NCI-H748 (cell line): ENCODE measurements around the gene GRIA4.
"Not testable (repeated sequence)": the region's sequence is repeated elsewhere in the genome, so short reads cannot be mapped to it uniquely, and the experiment has no call there.

Source experiments
- DNase-seq: peaks from one replicate; lab custom pipeline; 2025; ENCODE audit not compliant: unreplicated experiment; lab: John Stamatoyannopoulos, UW

The GRIA4 gene

DNA sequence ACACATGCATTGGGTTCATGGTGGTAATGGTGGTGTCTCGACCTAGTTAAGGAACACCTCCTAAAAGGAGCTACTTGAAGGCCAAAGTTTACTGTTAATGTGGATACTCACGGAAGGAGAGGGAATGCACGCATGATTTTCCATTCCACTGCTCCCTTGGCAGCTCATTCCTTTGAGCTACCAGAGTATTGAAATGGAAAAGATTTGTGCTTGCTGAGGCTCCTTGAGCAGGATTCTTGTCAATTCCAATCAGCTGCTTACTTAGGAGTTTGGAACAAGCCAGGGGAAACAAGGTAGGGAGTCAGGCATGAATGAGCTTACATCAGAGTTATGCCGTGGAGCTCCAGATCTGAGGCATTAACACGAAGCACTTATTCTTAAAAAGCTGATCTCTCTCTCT lies 108.8 kb downstream of the GRIA4 start:
- no peak for DNase-seq

DNA sequence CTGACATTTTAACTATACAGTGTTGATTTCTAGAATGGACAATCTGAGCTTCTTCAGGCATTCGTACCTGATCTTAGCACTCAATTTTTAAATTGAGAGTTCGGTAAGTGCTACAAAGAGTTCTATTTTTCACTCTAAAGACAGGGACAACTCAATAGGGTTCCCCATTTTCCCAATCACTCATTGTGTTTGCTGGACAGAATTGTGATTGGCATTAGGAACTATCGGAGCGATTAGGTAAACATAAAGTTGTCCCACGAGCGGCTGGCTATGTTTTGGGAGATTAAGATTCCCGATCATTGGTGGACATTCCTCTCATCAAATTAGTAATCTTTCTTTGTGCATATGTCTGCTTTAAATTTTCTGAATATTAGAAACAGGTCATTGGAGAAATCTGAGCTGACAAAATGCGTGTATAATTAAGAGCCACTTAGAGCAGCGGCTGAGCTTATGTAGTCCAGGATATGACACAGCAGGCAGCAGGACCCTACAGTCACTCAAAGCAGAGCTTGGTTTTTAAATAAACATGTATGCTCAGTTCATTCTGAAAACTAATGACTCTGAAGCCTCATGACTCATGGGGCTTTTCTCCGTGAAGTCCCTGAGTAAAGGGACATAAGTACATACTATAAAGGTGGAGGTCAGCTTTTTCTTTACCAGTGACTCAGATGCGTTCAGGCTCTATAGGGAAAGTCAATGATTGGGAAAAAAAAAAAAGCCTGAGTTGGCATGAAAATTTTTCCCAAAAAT lies 109.4 kb downstream of the GRIA4 start:
- peak; percentile 87 for DNase-seq

GRCh38 chr11:105720096-105720495 lies 110.2 kb downstream of the GRIA4 start:
- DNase-seq: no peak

GRCh38 chr11:105723269-105723668 lies 113.4 kb downstream of the GRIA4 start:
- no peak for DNase-seq

DNA sequence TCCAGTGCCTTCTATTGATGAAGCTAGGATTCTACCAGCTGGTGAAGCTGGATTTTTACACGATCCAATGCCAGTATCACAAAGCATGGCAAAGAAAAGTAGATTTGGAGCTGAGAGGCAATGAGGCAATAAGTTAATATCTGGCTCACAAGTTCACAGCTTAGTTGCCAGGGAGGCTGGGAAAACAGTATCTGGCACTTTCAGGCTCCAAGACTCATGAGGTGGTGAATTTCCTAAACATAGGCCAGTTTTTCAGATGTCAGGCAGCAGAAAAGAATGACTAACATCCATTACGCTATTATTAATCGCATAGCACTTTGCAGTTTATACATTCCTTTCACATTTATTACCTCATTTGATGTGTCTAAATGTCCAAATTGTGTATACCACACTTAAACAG lies 122.7 kb downstream of the GRIA4 start:
- DNase-seq: no peak

DNA sequence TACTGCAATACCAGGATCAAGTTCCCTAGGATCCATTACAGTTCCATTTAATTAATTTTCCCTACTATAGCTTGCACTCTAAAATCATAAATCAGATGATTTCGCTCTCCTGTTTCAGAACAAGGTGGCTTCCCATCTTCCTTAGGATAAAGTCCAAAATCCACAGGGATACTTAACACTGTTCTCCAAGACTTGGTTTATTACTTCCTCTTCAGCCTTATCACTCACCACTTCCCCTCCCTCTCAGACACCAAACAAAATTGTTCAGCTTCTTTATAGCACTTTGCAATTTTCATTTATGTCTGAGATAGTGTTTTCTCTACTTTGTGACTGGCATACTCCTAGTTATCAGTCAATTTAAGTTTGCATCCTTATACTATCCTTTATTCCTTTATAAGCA lies 124.6 kb downstream of the GRIA4 start:
- DNase-seq: no peak

DNA sequence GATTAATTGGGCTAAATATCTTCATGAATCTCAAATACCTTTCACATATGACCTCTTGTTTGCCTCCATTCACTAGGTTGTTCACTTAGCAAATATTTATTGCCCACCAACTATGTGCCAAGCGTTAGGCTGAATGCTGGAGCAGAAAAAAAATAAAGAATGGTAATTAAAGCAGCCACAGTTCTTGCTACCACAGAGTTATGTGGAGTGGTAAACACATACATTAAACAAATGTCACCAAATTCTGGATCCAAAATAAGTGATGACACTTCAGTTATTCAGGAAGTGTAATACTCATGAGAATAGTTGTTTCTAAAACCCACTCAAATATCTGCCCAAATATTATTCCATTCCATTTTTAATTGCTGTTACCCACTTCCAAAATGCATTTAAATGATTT lies 128.4 kb downstream of the GRIA4 start:
- DNase-seq: no peak

GRCh38 chr11:105738986-105739795 lies 129.3 kb downstream of the GRIA4 start:
- no peak for DNase-seq

DNA sequence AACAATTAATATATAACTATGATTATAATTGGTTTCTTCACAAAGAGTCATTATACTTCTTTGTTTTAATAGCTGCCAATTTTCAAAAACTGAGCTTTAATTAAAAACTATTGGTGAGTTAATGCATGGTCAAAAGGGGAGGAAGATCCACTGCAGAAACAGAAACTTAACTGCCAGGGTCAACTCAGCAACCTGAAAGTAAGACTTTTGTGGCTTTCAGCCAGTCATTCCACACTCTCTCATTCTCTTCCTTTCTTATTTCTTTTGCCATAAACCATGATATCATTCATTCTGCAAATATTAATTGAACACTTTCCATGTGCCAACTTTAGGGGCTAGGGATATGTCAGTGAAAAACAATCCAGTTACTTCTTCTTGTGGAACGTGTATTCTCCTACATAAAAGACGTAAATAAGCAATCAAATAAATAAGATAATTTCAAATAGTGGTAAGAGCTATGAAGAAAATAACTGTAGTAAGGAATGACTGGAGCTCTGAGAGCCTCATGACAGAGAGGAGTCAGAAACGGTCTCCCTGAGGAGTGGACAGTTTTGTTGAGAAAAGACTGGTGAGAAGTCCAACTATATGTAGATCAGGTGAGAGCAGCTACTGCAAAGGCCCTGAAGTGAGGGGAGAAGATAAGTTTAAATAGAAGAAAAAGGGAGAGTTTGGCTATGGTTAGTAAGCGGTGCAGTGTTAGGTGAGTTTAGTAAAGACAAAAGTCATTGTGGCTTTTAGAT lies 130.5 kb downstream of the GRIA4 start:
- no peak for DNase-seq

- DNase-seq: no peak
Measured at GRCh38 chr11:105741488-105742020, 131.7 kb downstream of the GRIA4 start.

DNA sequence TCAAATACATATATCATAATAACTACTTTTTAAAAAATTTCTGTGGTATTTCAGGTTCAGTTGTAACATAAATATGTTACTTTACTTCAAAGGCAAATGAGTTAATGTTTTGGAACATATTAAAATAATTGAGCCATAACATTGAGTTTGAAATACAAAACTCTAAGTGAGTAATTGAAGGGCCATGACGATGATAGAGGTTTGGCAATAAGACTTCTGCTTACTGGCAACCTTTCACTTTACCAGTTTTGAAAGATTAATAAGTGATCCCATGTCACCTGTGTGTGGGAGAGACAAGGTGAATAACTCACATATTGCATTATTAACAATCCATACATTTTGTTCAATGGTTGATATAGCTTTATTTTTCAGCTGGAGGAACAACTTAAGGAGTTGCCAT lies 144.4 kb downstream of the GRIA4 start:
- no peak for DNase-seq

- DNase-seq: no peak
Measured at GRCh38 chr11:105754716-105755115, 144.8 kb downstream of the GRIA4 start.

- no peak for DNase-seq
Measured at GRCh38 chr11:105757107-105757506, 147.2 kb downstream of the GRIA4 start.

DNA sequence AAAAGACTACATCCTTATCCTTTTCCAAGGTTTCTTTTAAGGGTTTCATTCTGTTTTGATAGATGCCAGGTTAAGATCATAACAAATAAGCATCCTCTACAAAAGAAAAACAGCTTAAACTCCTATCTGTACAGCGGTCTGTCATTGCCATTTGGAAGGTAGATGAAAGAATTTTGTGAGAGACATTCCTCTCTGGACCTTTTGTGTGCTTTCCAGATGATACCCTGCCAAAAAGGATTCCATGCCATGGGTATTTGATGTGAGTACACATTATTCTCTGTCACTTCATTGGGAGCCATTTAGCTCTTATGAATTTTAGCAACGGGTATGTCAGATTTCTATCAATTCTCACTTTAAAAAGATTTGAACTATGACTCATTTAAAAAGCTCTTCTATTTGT lies 153.7 kb downstream of the GRIA4 start:
- DNase-seq: no peak

- DNase-seq: no peak
Measured at GRCh38 chr11:105767931-105768330, 158.1 kb downstream of the GRIA4 start.

DNA sequence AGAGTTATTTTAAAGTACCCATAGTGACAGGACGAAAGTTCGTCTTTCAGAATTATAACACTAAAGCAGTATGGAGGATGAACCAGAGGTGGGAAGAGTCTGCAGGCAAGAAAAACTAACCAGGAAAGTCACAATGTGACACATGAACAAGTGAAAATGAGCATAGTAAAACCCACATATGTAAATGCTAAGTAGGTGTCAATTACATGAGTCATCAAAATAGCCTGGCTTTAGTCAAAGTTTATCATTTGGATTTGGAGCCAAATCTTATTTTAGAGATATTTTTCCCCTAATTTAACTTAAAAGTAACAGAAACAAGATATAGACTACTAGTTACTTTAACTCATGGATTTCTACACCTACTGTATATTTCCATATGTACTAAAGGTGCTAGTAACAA lies 159.8 kb downstream of the GRIA4 start:
- DNase-seq: no peak

DNA sequence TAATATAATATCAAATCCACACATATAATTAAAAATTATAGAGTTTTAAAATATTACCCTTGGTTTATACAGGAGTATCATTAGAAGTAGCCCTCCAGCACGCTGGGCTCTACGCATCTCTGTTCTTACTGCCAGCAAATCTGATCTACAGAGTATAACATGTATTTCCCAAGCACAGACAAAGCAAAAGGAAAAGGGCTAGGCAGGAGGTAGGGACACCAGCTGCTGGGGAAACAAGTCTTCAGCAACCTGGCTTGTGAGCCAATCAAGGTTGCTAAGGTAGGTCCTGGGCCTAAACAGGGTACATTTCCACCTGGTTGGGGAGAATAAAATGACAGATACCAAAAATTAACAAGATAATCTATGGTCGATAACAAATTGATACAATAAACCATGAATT lies 163.6 kb downstream of the GRIA4 start:
- DNase-seq: not testable (repeated sequence)

DNA sequence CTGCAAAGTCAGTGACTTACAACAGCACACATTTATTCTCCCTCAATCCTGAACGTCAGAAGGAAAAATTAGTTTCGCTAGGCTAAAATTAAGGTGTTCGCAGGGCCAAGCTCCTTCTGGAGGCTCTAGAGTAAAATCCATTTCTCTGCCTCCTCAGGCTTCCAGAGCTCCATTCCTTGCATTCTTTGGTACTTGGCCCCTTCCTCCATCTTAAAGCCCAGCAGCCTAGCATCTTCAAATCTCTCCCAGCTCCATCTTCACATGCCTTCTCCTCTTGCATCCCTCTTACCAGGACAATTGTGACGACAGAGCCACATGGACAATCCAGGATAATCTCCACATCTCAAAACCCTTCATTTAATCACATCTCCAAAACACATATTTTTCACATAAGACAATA lies 165.0 kb downstream of the GRIA4 start:
- no peak for DNase-seq

GRCh38 chr11:105780781-105781525 lies 171.1 kb downstream of the GRIA4 start:
- DNase-seq: no peak

DNA sequence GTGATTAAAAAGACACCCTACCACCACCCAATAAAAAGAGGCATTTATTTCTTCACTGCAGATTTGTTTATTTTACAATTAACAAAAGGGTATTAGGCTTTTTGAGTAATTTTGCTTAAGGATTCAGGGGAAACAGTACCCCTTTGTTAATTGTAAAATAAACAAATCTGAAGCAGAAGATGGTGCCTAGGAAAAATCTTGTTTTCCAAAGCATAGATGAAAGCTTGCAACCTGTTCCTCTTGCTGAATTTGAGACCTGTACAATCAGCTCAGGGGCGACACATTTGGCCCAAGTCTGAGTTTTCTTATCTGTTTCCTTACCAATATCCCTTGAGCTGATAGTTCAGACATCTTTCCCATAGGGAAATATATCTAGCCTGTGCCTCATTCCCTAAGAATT lies 171.9 kb downstream of the GRIA4 start:
- peak; percentile 72 for DNase-seq

GRCh38 chr11:105783216-105783615 lies 173.3 kb downstream of the GRIA4 start:
- DNase-seq: no peak
